Spleen (tissue), 7 donors: ENCODE data around the gene ATAD5.

ENCODE experiments used
- POLR2A ChIP-seq, 3 donors: fragments of 450-650 bp; IDR thresholded peaks; one replicate each; pipeline ENCODE4 v1.5.1; 2017; ENCODE audit warnings: antibody characterized with exemption in 3 of 3, mild to moderate bottlenecking in 1 of 3
- TF ChIP-seq, protein P1 (sequence below), 11 experiments: fragments of 200-600 bp in 7 of 11; fragments of 450-650 bp in 4 of 11; sonication (generic) in 4 of 11; IDR thresholded peaks in 8 of 11; conservative IDR thresholded peaks in 3 of 11; 1 replicate in 7 of 11; 2 replicates in 4 of 11; pipeline versions ENCODE4 v1.4.0 to v1.8.0; 2016 to 2021; ENCODE audit warnings: antibody characterized with exemption in 11 of 11, inconsistent platforms in 4 of 11, mild to moderate bottlenecking in 1 of 11
- donor health status: DM: no; HTN: no; CAD: no; lungs with moderate emphysema.
- donor health status: DM: no; HTN: no; CAD: no.
- donor health status: DM: no; HTN: no; CAD: no.

DNA sequence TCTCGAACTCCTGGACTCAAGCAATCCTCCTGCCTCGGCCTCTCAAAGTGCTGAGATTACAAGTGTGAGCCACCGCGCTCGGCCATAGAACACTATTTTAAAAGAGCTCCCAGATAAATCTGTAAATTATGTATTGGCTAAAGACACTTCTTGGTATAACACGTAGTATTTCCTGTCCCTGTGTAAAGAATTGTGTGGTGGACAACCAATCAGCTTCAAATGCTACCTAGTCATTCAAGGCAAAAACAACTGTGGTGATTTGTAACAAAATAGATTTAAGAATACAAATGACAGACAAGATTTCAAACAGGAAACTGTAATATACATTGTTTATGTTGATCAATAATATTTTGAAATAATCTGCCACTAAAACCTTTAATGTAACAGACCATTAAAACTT, 21.9 kb upstream of the ATAD5 start:
- TF ChIP-seq, protein P1, sequence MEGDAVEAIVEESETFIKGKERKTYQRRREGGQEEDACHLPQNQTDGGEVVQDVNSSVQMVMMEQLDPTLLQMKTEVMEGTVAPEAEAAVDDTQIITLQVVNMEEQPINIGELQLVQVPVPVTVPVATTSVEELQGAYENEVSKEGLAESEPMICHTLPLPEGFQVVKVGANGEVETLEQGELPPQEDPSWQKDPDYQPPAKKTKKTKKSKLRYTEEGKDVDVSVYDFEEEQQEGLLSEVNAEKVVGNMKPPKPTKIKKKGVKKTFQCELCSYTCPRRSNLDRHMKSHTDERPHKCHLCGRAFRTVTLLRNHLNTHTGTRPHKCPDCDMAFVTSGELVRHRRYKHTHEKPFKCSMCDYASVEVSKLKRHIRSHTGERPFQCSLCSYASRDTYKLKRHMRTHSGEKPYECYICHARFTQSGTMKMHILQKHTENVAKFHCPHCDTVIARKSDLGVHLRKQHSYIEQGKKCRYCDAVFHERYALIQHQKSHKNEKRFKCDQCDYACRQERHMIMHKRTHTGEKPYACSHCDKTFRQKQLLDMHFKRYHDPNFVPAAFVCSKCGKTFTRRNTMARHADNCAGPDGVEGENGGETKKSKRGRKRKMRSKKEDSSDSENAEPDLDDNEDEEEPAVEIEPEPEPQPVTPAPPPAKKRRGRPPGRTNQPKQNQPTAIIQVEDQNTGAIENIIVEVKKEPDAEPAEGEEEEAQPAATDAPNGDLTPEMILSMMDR (IDR thresholded peaks at IDR 0.05 in 8 of 11, conservative IDR thresholded peaks at IDR 0.05 in 3 of 11), result no peak
- TF ChIP-seq POLR2A (IDR thresholded peaks at IDR 0.05), result no peak
